GM18502 (cell line): ENCODE measurements around the gene DMWD.

Source experiments
- ATAC-seq: cut with Tn5 transposase; IDR thresholded peaks from one replicate; pipeline ENCODE4 v1.9.1; 2021; ENCODE audit warnings: mild to moderate bottlenecking; ENCODE audit not compliant: unreplicated experiment, poor library complexity

Gene DMWD

GRCh38 chr19:45772130-45772840, 20.4 kb downstream of the DMWD start:
- ATAC-seq = no peak

GRCh38 chr19:45771311-45771933, 21.2 kb downstream of the DMWD start:
- ATAC-seq = no peak

GRCh38 chr19:45770192-45771101, 22.2 kb downstream of the DMWD start:
- peak; percentile 56 for ATAC-seq

GRCh38 chr19:45769821-45770191, 22.8 kb downstream of the DMWD start:
- ATAC-seq = peak; percentile 7

GRCh38 chr19:45768984-45769782, 23.5 kb downstream of the DMWD start, which contains the start of gene SIX5:
Gene SIX5 (minus strand): TSS chr19:45769252. CDS start chr19:45768844, 408 bp downstream.
- peak; percentile 54 for ATAC-seq

- no peak for ATAC-seq
Observed at GRCh38 chr19:45768655-45768983, 24.0 kb downstream of the DMWD start.

GRCh38 chr19:45767881-45768654, 24.6 kb downstream of the DMWD start:
- ATAC-seq = no peak

GRCh38 chr19:45767410-45767880, 25.2 kb downstream of the DMWD start:
- ATAC-seq = no peak

- ATAC-seq = no peak
Observed at GRCh38 chr19:45766869-45767346, 25.7 kb downstream of the DMWD start.

- ATAC-seq = no peak
Observed at GRCh38 chr19:45766296-45766868, 26.3 kb downstream of the DMWD start.

- no peak for ATAC-seq
Observed at GRCh38 chr19:45765702-45766295, 26.8 kb downstream of the DMWD start.

GRCh38 chr19:45764945-45765701, 27.5 kb downstream of the DMWD start:
- ATAC-seq = no peak

GRCh38 chr19:45764475-45764874, 28.2 kb downstream of the DMWD start:
- no peak for ATAC-seq

- no peak for ATAC-seq
Observed at GRCh38 chr19:45763691-45764294, 28.9 kb downstream of the DMWD start.

- no peak for ATAC-seq
Observed at GRCh38 chr19:45762870-45763631, 29.6 kb downstream of the DMWD start.

- ATAC-seq = no peak
Observed at GRCh38 chr19:45761714-45762113, 30.9 kb downstream of the DMWD start.

- ATAC-seq = no peak
Observed at GRCh38 chr19:45758921-45759320, 33.7 kb downstream of the DMWD start.
